Stimulated activated CD8-positive, alpha-beta memory T cell treated with anti-CD3 and anti-CD28 coated beads, Interleukin-12 subunit alpha, Interleukin-12 subunit beta, amount 100 ng/mL, for 24 hours (primary cell): ENCODE data around the gene ACOT8.
"Not testable (repeated sequence)": the region's sequence is repeated elsewhere in the genome, so short reads cannot be mapped to it uniquely, and the experiment has no call there.

Experiments used
- DNase-seq: peaks from one replicate; pipeline ENCODE4 v3.0.0-alpha.2; 2020; ENCODE audit errors: extremely low read depth

The ACOT8 gene

GRCh38 chr20:45887346-45887715 is 30.1 kb upstream of the ACOT8 start, which contains the start of gene SPATA25:
TSS of gene SPATA25 (minus strand) at chr20:45887622. CDS start at chr20:45887590, 32 bp downstream.
- DNase-seq: no peak

- no peak for DNase-seq
These were observed 29.6 kb upstream of the ACOT8 start for GRCh38 chr20:45886590-45887345.

GRCh38 chr20:45883100-45883469 is 25.9 kb upstream of the ACOT8 start:
- no peak for DNase-seq

GRCh38 chr20:45882469-45883099 is 25.4 kb upstream of the ACOT8 start:
- DNase-seq: no peak

- DNase-seq: peak; percentile 89
These were observed 24.0 kb upstream of the ACOT8 start, which contains the start of gene ZSWIM1 for GRCh38 chr20:45880988-45881788. TSS of gene ZSWIM1 (plus strand) at chr20:45881227. CDS start at chr20:45882593, 1,366 bp downstream.

GRCh38 chr20:45878076-45878761 is 21.0 kb upstream of the ACOT8 start:
- DNase-seq: no peak

GRCh38 chr20:45874576-45874975 is 17.4 kb upstream of the ACOT8 start:
- DNase-seq: no peak

GRCh38 chr20:45874104-45874481 is 16.9 kb upstream of the ACOT8 start:
- DNase-seq: not testable (repeated sequence)

GRCh38 chr20:45873409-45874103 is 16.4 kb upstream of the ACOT8 start:
- no peak for DNase-seq

GRCh38 chr20:45872626-45873025 is 15.4 kb upstream of the ACOT8 start:
- DNase-seq: no peak

GRCh38 chr20:45867819-45868176 is 10.6 kb upstream of the ACOT8 start:
- no peak for DNase-seq

GRCh38 chr20:45867136-45867818 is 10.1 kb upstream of the ACOT8 start:
- DNase-seq: no peak

GRCh38 chr20:45866454-45866853 is 9.3 kb upstream of the ACOT8 start:
- no peak for DNase-seq

- no peak for DNase-seq
These were observed 6.6 kb upstream of the ACOT8 start for GRCh38 chr20:45863543-45864470.

- DNase-seq: no peak
These were observed 4.3 kb upstream of the ACOT8 start for GRCh38 chr20:45861221-45862075.

- DNase-seq: no peak
These were observed 3.5 kb upstream of the ACOT8 start for GRCh38 chr20:45860560-45861220.

GRCh38 chr20:45859916-45860315 is 2.7 kb upstream of the ACOT8 start:
- no peak for DNase-seq

- no peak for DNase-seq
These were observed 657 bp upstream of the ACOT8 start for GRCh38 chr20:45857882-45858216.
